Measurements from ENCODE around the gene KRTAP4-4. TPM values are rescaled to one million over a fixed set of nuclear protein-coding genes. Genes with fewer than 3 reads are reported as not detected.
A peak's percentile ranks its signal among the peaks of the same experiment; 100 is the strongest.

Gene KRTAP4-4
- total RNA-seq, 1 donor from 2014 or later = not detected

- TF ChIP-seq, protein P1, sequence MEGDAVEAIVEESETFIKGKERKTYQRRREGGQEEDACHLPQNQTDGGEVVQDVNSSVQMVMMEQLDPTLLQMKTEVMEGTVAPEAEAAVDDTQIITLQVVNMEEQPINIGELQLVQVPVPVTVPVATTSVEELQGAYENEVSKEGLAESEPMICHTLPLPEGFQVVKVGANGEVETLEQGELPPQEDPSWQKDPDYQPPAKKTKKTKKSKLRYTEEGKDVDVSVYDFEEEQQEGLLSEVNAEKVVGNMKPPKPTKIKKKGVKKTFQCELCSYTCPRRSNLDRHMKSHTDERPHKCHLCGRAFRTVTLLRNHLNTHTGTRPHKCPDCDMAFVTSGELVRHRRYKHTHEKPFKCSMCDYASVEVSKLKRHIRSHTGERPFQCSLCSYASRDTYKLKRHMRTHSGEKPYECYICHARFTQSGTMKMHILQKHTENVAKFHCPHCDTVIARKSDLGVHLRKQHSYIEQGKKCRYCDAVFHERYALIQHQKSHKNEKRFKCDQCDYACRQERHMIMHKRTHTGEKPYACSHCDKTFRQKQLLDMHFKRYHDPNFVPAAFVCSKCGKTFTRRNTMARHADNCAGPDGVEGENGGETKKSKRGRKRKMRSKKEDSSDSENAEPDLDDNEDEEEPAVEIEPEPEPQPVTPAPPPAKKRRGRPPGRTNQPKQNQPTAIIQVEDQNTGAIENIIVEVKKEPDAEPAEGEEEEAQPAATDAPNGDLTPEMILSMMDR (IDR thresholded peaks at IDR 0.05) = no peak
- Mint-ChIP-seq H3K36me3 (ENCODE audit: low read depth) (no peaks in the 10 kb centered on the region), H3K27me3 (peaks cover 7% of the 10 kb centered on the region), H3K4me1 (peaks cover 41% of the 10 kb centered on the region), H3K4me3 (no peak within 1 kb of the TSS), H3K9me3 (no peaks in the 10 kb centered on the region), H3K27ac (peak within 1 kb of the TSS; percentile 21)
- intact Hi-C loops (cut with micrococcal nuclease) = loop anchor here (1.0 to 5.0 kb wide), 2 partner anchors 45 to 131 kb away; no protein-coding TSS in a partner anchor
- ATAC-seq (ENCODE audit: low read depth) (no peak), DNase-seq (no peak)
- ChIA-PET CTCF (no interaction called here), POLR2A (no interaction called here)
Measured at GRCh38 chr17:41177727-41178271, 17.3 kb upstream of the KRTAP4-4 start, which contains the start of gene KRTAP4-2. Gene KRTAP4-2 (minus strand): TSS chr17:41178221. CDS start chr17:41178164, 57 bp downstream.

- TF ChIP-seq, protein P1 (IDR thresholded peaks at IDR 0.05) = no peak
- Mint-ChIP-seq H3K9me3 (no peaks in the 10 kb centered on the region), H3K36me3 (ENCODE audit: low read depth) (no peaks in the 10 kb centered on the region), H3K27ac (peak overlapping the region; percentile 47), H3K4me3 (peak overlapping the region; percentile 24), H3K4me1 (peaks cover 41% of the 10 kb centered on the region), H3K27me3 (peaks cover 8% of the 10 kb centered on the region)
- DNase-seq (no peak), ATAC-seq (ENCODE audit: low read depth) (peak; percentile 70)
- CTCF ChIA-PET = no interaction called here
- intact Hi-C loops (cut with micrococcal nuclease) = loop anchor here (1.0 to 5.0 kb wide), 2 partner anchors 45 to 131 kb away; no protein-coding TSS in a partner anchor
- POLR2A ChIA-PET = interaction anchor here (1.0 to 1.2 kb wide), 2 partner anchors 11 to 513 kb away, joined by 3 to 4 read pairs; no protein-coding TSS in a partner anchor
Measured at GRCh38 chr17:41176744-41177387, 16.3 kb upstream of the KRTAP4-4 start.

DNA sequence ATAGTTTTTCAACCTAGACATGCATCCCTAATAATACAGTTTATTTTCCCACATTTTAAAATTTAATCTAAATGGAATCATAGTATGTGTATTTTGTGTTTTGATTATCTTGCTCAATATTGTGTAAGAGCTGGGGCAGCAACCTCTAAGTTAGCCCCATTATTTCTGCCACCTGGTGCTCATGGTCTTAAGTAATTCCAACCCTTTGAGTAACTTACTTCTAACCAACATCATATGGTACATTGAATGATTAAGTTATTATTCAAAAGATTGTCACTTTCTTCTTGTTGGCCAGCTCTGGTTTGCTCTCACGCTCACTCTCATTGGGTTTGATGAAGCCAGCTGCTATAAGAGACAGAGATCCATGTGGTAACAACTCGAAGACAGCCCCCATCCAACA lies 11.3 kb upstream of the KRTAP4-4 start:
- intact Hi-C loops (cut with micrococcal nuclease) = no loop called here
- H3K27ac Mint-ChIP-seq = no peak overlapping the region
- TF ChIP-seq, protein P1 (IDR thresholded peaks at IDR 0.05) = no peak
- peaks cover 10% of the 10 kb centered on the region for H3K27me3 Mint-ChIP-seq
- ChIA-PET POLR2A (no interaction called here), CTCF (no interaction called here)
- no peaks in the 10 kb centered on the region for H3K36me3 Mint-ChIP-seq (ENCODE audit: low read depth)
- ATAC-seq (ENCODE audit: low read depth) (no peak), DNase-seq (no peak)
- no peak overlapping the region for H3K4me3 Mint-ChIP-seq
- H3K4me1 Mint-ChIP-seq = peaks cover 23% of the 10 kb centered on the region
- H3K9me3 Mint-ChIP-seq = no peaks in the 10 kb centered on the region

- intact Hi-C loops (cut with micrococcal nuclease) = no loop called here
- Mint-ChIP-seq H3K9me3 (no peaks in the 10 kb centered on the region), H3K27ac (no peak within 1 kb of the TSS), H3K4me1 (no peaks in the 10 kb centered on the region), H3K4me3 (no peak within 1 kb of the TSS), H3K36me3 (ENCODE audit: low read depth) (no peaks in the 10 kb centered on the region), H3K27me3 (peaks cover 8% of the 10 kb centered on the region)
- DNase-seq = no peak
- POLR2A ChIA-PET = no interaction called here
- CTCF ChIA-PET = no interaction called here
- TF ChIP-seq, protein P1 (IDR thresholded peaks at IDR 0.05) = no peak
- ATAC-seq (ENCODE audit: low read depth) = no peak
Measured at GRCh38 chr17:41168121-41168520, 7.6 kb upstream of the KRTAP4-4 start, which contains the start of gene KRTAP4-3. Gene KRTAP4-3 (minus strand): TSS chr17:41168221. CDS start chr17:41168172, 49 bp downstream.

DNA sequence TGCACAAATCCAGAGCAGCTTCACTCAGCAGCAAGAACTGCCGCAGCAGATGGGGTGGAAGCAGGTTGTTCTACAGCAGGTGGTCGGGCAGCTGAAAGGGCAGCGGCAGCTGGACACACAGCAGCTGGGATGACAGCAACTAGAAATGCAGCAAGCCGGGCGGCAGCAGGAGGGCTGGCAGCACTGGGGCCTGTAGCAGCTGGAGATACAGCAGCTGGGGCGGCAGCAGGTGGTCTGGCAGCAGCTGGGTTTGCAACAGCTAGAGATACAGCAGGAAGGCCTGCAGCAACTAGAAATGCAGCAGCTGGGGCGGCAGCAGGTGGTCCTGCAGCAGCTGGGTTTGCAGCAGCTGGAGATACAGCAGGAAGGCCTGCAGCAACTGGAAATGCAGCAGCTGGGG lies 7.0 kb upstream of the KRTAP4-4 start:
- POLR2A ChIA-PET = no interaction called here
- TF ChIP-seq, protein P1 (IDR thresholded peaks at IDR 0.05) = no peak
- CTCF ChIA-PET = no interaction called here
- no peak overlapping the region for H3K4me3 Mint-ChIP-seq
- H3K27me3 Mint-ChIP-seq = peaks cover 4% of the 10 kb centered on the region
- no peak for DNase-seq
- H3K36me3 Mint-ChIP-seq (ENCODE audit: low read depth) = no peaks in the 10 kb centered on the region
- no peaks in the 10 kb centered on the region for H3K4me1 Mint-ChIP-seq
- intact Hi-C loops (cut with micrococcal nuclease) = no loop called here
- H3K9me3 Mint-ChIP-seq = no peaks in the 10 kb centered on the region
- no peak overlapping the region for H3K27ac Mint-ChIP-seq
- no peak for ATAC-seq (ENCODE audit: low read depth)

All from activated B cell treated with CpG ODN at 0.5 μM for 24 hours (primary cell).